ENCODE data around the gene KLHL40. TPM values are rescaled to one million over a fixed set of nuclear protein-coding genes. Genes with fewer than 3 reads are reported as not detected.
A peak's percentile ranks its signal among the peaks of the same experiment; 100 is the strongest.

KLHL40 gene
- total and polyA plus RNA-seq, 10 of the 15 experiments (the other 5 are each of a cell fraction or from before 2014, with no cell fraction given), result not detected

GRCh38 chr3:42638339-42638842, 46.9 kb upstream of the KLHL40 start (continued):
- TF ChIP-seq CHD2 (IDR thresholded peaks at IDR 0.05; ENCODE audit: borderline replicate concordance, low read depth, low read length) (no peak), PKNOX1 (IDR thresholded peaks at IDR 0.05) (peak; percentile 43), NFIC (IDR thresholded peaks at IDR 0.05; ENCODE audit: low read depth, low read length) (peak; percentile 88), SUPT20H (IDR thresholded peaks at IDR 0.05; ENCODE audit: borderline replicate concordance, control insufficient read depth, low read depth, low read length) (no peak)

GRCh38 chr3:42639192-42639591, 46.1 kb upstream of the KLHL40 start:
- DNase-seq (ENCODE audit: low read depth, low spot score) (no peak), ATAC-seq (no peak), FAIRE-seq (no peak)
- H3K9me3 ChIP-seq (replicated peaks; ENCODE audit: control insufficient read depth, insufficient read depth, low read length), result no peaks in the 10 kb centered on the region
- SMC1A ChIA-PET (ENCODE audit: uncharacterized antibody, unreplicated experiment), result interaction anchor here (0.8 kb wide), 1 partner anchor 13 kb away, joined by 3 read pairs; no protein-coding TSS in a partner anchor
- TF ChIP-seq MYC (IDR thresholded peaks at IDR 0.05; ENCODE audit: insufficient read depth, insufficient read length, insufficient replicate concordance, low read length, severe bottlenecking) (no peak), TBL1XR1 (IDR thresholded peaks at IDR 0.05; ENCODE audit: low read depth, low read length) (no peak), SIN3A (IDR thresholded peaks at IDR 0.05; ENCODE audit: low read depth, low read length) (no peak), ATF2 (IDR thresholded peaks at IDR 0.05; ENCODE audit: low read length) (no peak)
- POLR2A ChIA-PET, result no interaction called here
- peaks cover 17% of the 10 kb centered on the region for H3K4me1 ChIP-seq (ENCODE audit: control insufficient read depth, insufficient read depth, low read length)
- CTCF ChIA-PET, result no interaction called here
- BruUV-seq (replicated peaks), result no TSS peak
- peak overlapping the region; percentile 13; the same call in 1 of the 2 replicates for H3K27ac ChIP-seq (ENCODE audit: control insufficient read depth, insufficient read depth)
- no peak overlapping the region for H2AFZ ChIP-seq (ENCODE audit: control insufficient read depth, low read depth, low read length)
- H3K36me3 ChIP-seq (ENCODE audit: control insufficient read depth in 2 of 2, insufficient read depth in 2 of 2, low read length in 1 of 2), result peaks cover 11 to 45% of the 10 kb centered on the region in 2 experiments
- intact Hi-C loops (cut with micrococcal nuclease; ENCODE audit: unreplicated experiment), result no loop called here
- H3K4me3 ChIP-seq, result no peak overlapping the region
- H3K27me3 ChIP-seq (replicated peaks in 1 of 2; ENCODE audit: control insufficient read depth in 2 of 2, insufficient read depth in 2 of 2, low read length in 1 of 2), result no peaks in the 10 kb centered on the region
- in situ Hi-C loops (cut with MboI), result no loop called here
- peaks cover 8% of the 10 kb centered on the region for H3K79me2 ChIP-seq (ENCODE audit: control insufficient read depth, insufficient read depth, low read length)
- RAD21 ChIA-PET (ENCODE audit: unreplicated experiment), result no interaction called here
- H3K9ac ChIP-seq (ENCODE audit: control insufficient read depth, insufficient read depth, low read length), result no peak overlapping the region
- 0 out of 2 replicates have a peak, but pooled peaks cover 2% of the 10 kb centered on the region for H4K20me1 ChIP-seq (ENCODE audit: control insufficient read depth, insufficient read depth)
- H3K4me2 ChIP-seq (ENCODE audit: control insufficient read depth, insufficient read depth), result peak overlapping the region; percentile 39; the same call in 1 of the 2 replicates
- WGBS (ENCODE audit: insufficient coverage, insufficient replicate concordance, low lambda C conversion rate, missing lambda C conversion rate), result 87% methylated on average over 6 of the region's 6 CpGs
